ENCODE data around the gene MCFD2.

DNA sequence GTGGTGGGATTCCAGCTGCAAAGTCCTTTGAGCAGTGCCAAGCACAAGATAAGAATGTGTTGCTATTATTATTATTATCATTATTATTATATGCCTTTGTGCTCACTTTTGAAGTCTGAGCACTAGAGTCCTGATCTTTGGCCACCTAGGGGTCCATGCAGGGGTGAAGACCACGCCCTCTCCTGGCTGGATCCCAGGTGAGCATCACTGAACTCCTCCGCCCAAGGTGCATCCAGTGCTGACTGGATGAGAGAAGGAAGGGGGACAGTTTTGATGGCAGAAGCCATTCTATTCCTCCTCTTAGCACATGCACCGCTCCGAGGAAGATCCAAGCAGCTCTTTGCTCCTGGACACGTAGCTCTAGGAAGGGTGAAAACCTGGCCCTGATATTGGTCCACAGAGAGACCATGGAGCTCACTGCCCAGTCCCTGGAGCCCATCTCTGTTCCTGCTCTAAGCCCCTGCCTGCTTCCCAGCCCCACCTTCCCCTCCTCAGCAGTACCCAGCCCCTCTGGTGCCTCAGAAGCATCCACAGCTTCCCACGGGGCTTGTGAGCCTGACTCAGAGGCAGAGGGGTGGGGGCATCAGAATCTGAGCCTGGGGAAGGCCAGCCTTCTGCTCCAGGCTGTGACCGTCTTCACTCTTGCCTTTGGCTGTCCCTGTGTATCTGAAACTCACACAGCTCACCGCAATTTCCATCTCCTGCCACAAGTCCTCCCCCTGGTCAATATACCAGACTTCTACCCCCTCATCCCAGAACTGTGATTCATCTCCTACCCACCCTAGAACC is 45.4 kb downstream of the MCFD2 start:
- TF ChIP-seq, protein P1, sequence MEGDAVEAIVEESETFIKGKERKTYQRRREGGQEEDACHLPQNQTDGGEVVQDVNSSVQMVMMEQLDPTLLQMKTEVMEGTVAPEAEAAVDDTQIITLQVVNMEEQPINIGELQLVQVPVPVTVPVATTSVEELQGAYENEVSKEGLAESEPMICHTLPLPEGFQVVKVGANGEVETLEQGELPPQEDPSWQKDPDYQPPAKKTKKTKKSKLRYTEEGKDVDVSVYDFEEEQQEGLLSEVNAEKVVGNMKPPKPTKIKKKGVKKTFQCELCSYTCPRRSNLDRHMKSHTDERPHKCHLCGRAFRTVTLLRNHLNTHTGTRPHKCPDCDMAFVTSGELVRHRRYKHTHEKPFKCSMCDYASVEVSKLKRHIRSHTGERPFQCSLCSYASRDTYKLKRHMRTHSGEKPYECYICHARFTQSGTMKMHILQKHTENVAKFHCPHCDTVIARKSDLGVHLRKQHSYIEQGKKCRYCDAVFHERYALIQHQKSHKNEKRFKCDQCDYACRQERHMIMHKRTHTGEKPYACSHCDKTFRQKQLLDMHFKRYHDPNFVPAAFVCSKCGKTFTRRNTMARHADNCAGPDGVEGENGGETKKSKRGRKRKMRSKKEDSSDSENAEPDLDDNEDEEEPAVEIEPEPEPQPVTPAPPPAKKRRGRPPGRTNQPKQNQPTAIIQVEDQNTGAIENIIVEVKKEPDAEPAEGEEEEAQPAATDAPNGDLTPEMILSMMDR (IDR thresholded peaks at IDR 0.05) = no peak
- TF ChIP-seq POLR2A (IDR thresholded peaks at IDR 0.05) = no peak

Data from vagina (tissue), 2 donors.